ENCODE measurements around the gene KAZALD1.

The KAZALD1 gene

GRCh38 chr10:101040061-101040460, 21.7 kb upstream of the KAZALD1 start:
- no peak overlapping the region for H3K4me3 Mint-ChIP-seq

GRCh38 chr10:101040851-101041250, 20.9 kb upstream of the KAZALD1 start:
- Mint-ChIP-seq H3K36me3 (peaks cover 4% of the 10 kb centered on the region), H3K4me1 (peaks cover 28% of the 10 kb centered on the region), H3K4me3 (no peak overlapping the region), H3K27ac (no peak overlapping the region), H3K9me3 (no peaks in the 10 kb centered on the region), H3K27me3 (no peaks in the 10 kb centered on the region)

More at GRCh38 chr10:101040061-101040460, 21.7 kb upstream of the KAZALD1 start:
- Mint-ChIP-seq H3K4me1 (peaks cover 28% of the 10 kb centered on the region), H3K36me3 (peaks cover 4% of the 10 kb centered on the region), H3K27ac (no peak overlapping the region), H3K9me3 (no peaks in the 10 kb centered on the region), H3K27me3 (no peaks in the 10 kb centered on the region)

DNA sequence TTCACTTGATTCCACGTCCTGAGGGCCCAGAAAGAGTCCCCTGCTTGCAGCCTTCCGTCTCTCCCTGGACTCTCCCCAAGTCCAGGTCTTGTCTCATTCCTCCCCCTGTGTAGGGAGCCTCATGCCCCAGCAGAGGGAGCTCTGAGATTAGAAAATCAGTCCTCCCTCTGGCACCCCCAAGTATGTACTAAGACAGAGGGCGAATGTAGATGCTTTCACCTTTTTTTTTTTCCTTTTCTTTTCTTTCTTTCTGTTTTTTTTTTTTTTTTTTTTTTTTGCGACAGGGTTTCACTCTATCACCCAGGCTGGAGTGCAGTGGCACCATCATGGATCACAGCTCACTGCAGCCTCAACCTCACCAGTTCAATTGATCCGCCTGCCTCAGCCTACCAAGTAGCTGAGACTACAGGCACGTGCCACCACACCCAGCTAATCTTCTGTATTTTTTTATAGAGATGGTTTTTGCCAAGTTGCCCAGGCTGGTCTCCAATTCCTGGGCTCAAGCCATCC, 20.5 kb upstream of the KAZALD1 start:
- Mint-ChIP-seq H3K4me3 (no peak overlapping the region), H3K9me3 (no peaks in the 10 kb centered on the region), H3K36me3 (peaks cover 4% of the 10 kb centered on the region), H3K4me1 (peaks cover 28% of the 10 kb centered on the region), H3K27me3 (no peaks in the 10 kb centered on the region), H3K27ac (no peak overlapping the region)

DNA sequence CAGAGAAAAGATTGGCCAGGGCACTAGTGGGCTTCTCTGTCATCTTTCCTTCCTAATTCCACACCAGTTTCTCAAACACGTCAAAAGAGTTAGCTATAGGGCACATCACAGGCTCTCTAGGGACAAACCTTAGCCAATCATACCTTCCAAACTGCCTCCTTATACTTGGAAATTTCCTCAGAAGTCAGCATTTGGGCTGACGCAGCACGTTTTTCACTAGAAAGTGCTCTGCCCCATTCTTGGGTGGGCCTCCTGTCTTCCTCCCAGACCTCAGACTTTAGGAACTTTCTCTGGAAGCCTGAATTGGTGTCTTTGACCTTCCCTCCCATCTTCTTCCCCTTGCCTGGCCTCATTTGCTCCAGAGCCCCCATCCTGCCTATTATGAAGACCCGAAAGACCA, 19.7 kb upstream of the KAZALD1 start:
- peak overlapping the region; percentile 96 for H3K4me3 Mint-ChIP-seq
- H3K27ac Mint-ChIP-seq: no peak overlapping the region
- peaks cover 28% of the 10 kb centered on the region for H3K4me1 Mint-ChIP-seq
- H3K9me3 Mint-ChIP-seq: no peaks in the 10 kb centered on the region
- H3K36me3 Mint-ChIP-seq: peaks cover 4% of the 10 kb centered on the region
- peaks cover 3% of the 10 kb centered on the region for H3K27me3 Mint-ChIP-seq

- Mint-ChIP-seq H3K4me3 (peak overlapping the region; percentile 96), H3K27ac (peak overlapping the region; percentile 91), H3K9me3 (no peaks in the 10 kb centered on the region), H3K27me3 (peaks cover 8% of the 10 kb centered on the region), H3K36me3 (peaks cover 3% of the 10 kb centered on the region), H3K4me1 (peaks cover 28% of the 10 kb centered on the region)
These were observed 19.0 kb upstream of the KAZALD1 start for GRCh38 chr10:101042667-101043362.

- Mint-ChIP-seq H3K4me3 (peak overlapping the region; percentile 96), H3K9me3 (no peaks in the 10 kb centered on the region), H3K27ac (peak overlapping the region; percentile 82), H3K36me3 (no peaks in the 10 kb centered on the region), H3K4me1 (peaks cover 31% of the 10 kb centered on the region), H3K27me3 (peaks cover 11% of the 10 kb centered on the region)
These were observed 18.5 kb upstream of the KAZALD1 start for GRCh38 chr10:101043363-101043707.

- Mint-ChIP-seq H3K4me3 (peak overlapping the region; percentile 96), H3K9me3 (no peaks in the 10 kb centered on the region), H3K27me3 (peaks cover 18% of the 10 kb centered on the region), H3K36me3 (peaks cover 1% of the 10 kb centered on the region), H3K4me1 (peaks cover 38% of the 10 kb centered on the region), H3K27ac (no peak overlapping the region)
These were observed 17.7 kb upstream of the KAZALD1 start for GRCh38 chr10:101044117-101044516.

DNA sequence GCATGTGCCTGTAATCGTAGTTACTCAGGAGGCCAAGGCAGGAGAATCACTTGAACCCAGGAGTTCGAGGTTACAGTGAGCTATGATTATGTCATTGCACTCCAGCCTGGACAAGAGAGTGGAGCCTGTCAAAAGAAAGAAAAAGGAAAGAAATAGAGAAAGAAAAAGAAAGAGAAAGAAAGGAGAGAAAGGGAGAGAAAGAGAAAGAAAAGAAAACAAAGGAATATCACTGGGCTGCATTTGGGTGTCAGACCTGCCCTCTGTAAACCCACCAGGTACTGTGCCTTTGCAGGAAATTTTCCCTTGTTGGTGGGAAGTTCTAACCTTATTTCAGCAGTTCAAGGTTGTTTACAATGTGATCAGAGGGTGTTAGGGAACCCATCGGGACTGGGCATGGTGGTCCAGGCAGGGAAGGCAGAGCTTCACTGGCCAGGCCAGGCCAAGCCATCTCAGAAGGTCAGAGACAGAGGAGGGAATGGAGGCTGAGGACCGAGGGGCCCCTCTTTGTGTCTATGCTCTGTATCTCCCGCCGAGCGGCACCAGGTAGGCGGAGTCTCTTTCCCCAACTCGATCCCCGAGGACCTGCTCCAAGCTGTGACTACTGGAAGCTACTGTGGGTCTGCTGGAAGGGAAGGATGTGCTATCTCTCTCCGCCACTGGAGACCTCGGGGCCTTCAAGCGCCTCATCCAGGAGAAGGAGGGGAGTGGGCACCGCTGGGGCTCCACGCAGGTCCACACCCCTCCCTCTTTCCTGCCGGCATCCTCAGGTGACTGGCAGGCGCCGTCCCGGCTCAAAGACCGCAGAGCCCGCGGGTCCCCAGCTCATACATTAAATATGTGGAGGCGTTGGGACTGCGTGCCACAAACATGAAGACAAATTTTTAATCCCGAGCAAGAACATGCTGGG, 15.2 kb upstream of the KAZALD1 start:
- no peak overlapping the region for H3K4me3 Mint-ChIP-seq
- H3K4me1 Mint-ChIP-seq: peaks cover 41% of the 10 kb centered on the region
- peaks cover 1% of the 10 kb centered on the region for H3K36me3 Mint-ChIP-seq
- no peak overlapping the region for H3K27ac Mint-ChIP-seq
- H3K9me3 Mint-ChIP-seq: no peaks in the 10 kb centered on the region
- H3K27me3 Mint-ChIP-seq: peaks cover 29% of the 10 kb centered on the region

DNA sequence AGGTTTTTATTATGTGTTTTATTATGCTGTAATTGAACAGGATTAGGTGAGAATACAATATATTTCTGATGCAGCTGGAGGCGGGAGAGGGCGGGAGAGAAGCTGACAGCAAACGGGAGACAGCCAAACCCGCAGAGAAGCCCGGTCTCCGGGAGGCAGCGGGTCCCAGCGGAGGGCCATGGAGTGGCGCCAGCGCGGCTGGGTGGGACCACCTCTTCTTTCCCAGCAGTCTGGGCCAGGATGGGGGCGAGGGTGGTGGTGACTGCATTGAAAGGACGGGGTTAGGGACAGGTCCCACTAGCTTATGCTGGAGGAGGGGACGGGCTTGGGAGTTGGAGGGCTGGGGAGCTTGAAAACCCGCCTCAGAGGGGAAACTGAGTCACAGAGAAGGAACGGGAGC, 14.5 kb upstream of the KAZALD1 start:
- Mint-ChIP-seq H3K4me3 (no peak overlapping the region), H3K36me3 (peaks cover 1% of the 10 kb centered on the region), H3K9me3 (no peaks in the 10 kb centered on the region), H3K27me3 (peaks cover 29% of the 10 kb centered on the region), H3K27ac (peak overlapping the region; percentile 41), H3K4me1 (peaks cover 35% of the 10 kb centered on the region)

DNA sequence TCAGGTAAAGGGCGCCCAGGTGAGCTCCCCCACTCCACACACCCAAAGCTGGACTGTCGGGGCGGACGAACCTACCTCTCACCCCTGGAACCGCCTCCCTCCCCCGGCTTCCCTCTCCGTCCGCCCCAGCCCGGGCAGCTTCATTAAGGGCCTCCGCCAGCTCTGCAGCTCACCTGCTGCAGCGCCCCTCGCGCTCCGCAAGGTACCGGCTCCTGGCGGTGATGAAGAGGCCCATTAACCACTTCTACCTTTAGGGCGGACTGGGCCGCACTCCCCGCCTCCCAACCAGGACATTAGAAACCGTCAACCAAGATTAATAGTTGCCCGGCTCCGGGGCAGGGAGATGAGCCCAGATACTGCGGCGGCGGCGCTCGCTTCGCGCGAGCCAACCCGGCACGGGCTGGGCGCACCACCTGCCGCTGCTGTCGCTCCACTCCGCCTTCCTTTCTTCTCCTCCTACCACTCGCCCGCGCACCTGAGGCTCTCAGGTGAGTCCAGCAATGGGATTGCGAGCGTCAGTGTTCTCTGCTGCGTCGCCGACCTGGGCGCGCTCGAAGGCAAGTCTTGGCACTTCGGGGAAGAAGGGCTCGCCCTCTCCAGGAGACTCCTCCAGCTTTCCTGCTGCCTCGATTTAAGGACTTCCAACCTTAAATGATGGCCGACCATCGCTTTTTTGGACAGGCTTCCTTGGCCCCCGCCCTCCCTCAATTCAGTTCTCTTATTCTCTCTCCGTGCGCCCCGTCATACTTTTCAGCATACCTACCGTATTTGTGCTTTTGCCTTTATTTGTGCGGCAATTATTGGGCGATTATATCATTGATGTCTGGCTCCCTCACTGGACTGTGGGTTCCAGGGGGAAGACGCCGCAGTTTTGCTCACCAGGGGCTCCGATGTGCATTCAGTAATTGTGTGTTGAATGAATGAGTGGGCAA, 13.6 kb upstream of the KAZALD1 start:
- Mint-ChIP-seq H3K4me1 (peaks cover 26% of the 10 kb centered on the region), H3K27me3 (peaks cover 29% of the 10 kb centered on the region), H3K27ac (peak overlapping the region; percentile 27), H3K9me3 (no peaks in the 10 kb centered on the region), H3K4me3 (no peak overlapping the region), H3K36me3 (peaks cover 1% of the 10 kb centered on the region)

GRCh38 chr10:101050208-101051069, 11.3 kb upstream of the KAZALD1 start:
- peak overlapping the region; percentile 68 for H3K27ac Mint-ChIP-seq
- peaks cover 29% of the 10 kb centered on the region for H3K27me3 Mint-ChIP-seq
- H3K9me3 Mint-ChIP-seq: no peaks in the 10 kb centered on the region
- H3K36me3 Mint-ChIP-seq: peaks cover 1% of the 10 kb centered on the region
- peaks cover 20% of the 10 kb centered on the region for H3K4me1 Mint-ChIP-seq
- H3K4me3 Mint-ChIP-seq: no peak overlapping the region

DNA sequence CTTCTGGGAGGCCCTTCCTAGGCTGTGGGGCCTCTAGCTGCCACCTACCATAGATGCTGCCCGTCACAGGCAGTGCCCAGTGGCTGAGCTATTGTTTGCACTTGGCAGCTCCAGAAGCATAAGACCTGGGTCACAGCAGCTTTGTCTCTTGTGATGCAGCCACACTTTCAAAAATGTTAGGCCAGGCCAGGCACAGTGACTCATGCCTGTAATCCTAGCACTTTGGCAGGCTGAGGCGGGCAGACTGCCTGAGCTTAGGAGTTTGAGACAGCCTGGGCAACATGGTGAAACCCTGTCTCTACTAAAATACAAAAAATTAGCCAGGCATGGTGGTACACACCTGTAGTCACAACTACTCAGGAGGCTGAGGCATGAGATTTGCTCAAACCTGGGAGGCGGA, 9.5 kb upstream of the KAZALD1 start:
- Mint-ChIP-seq H3K4me3 (no peak overlapping the region), H3K27me3 (peaks cover 25% of the 10 kb centered on the region), H3K36me3 (peaks cover 1% of the 10 kb centered on the region), H3K4me1 (peaks cover 20% of the 10 kb centered on the region), H3K27ac (no peak overlapping the region), H3K9me3 (no peaks in the 10 kb centered on the region)

GRCh38 chr10:101053516-101053915, 8.3 kb upstream of the KAZALD1 start:
- Mint-ChIP-seq H3K4me1 (peaks cover 16% of the 10 kb centered on the region), H3K9me3 (no peaks in the 10 kb centered on the region), H3K4me3 (no peak overlapping the region), H3K36me3 (peaks cover 1% of the 10 kb centered on the region), H3K27ac (no peak overlapping the region), H3K27me3 (peaks cover 16% of the 10 kb centered on the region)

DNA sequence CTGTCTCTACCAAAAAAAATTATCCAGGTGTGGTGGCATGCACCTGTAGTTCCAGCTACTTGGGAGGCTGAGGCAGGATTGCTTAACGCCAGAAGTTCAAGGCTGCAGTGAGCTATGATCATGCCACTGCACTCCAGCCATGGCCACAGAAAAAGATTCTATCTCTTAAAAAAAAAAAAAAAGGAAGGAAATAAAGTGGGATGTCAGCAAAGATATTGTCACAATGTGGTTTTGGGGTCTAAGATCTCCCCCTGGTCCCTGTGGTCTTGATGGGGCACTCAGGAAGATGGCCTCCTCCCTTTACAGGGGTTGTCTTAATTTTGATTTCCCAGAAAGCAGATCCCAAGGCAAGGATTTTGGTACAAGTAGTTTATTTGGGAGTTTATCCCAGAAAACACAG, 7.4 kb upstream of the KAZALD1 start:
- peaks cover 11% of the 10 kb centered on the region for H3K27me3 Mint-ChIP-seq
- H3K4me3 Mint-ChIP-seq: no peak overlapping the region
- H3K27ac Mint-ChIP-seq: no peak overlapping the region
- H3K4me1 Mint-ChIP-seq: peaks cover 10% of the 10 kb centered on the region
- no peaks in the 10 kb centered on the region for H3K36me3 Mint-ChIP-seq
- no peaks in the 10 kb centered on the region for H3K9me3 Mint-ChIP-seq

Data from activated naive CD4-positive, alpha-beta T cell treated with anti-CD3 and anti-CD28 coated beads, Interleukin-2, amount 50 U/mL, for 24 hours (primary cell).